ENCODE results near the gene PRRC2A. TPM values are rescaled to one million over a fixed set of nuclear protein-coding genes. Genes with fewer than 3 reads are reported as not detected.

Gene PRRC2A
- total RNA-seq, 2 donors from 2014 or later: 260 to 285 TPM

DNA sequence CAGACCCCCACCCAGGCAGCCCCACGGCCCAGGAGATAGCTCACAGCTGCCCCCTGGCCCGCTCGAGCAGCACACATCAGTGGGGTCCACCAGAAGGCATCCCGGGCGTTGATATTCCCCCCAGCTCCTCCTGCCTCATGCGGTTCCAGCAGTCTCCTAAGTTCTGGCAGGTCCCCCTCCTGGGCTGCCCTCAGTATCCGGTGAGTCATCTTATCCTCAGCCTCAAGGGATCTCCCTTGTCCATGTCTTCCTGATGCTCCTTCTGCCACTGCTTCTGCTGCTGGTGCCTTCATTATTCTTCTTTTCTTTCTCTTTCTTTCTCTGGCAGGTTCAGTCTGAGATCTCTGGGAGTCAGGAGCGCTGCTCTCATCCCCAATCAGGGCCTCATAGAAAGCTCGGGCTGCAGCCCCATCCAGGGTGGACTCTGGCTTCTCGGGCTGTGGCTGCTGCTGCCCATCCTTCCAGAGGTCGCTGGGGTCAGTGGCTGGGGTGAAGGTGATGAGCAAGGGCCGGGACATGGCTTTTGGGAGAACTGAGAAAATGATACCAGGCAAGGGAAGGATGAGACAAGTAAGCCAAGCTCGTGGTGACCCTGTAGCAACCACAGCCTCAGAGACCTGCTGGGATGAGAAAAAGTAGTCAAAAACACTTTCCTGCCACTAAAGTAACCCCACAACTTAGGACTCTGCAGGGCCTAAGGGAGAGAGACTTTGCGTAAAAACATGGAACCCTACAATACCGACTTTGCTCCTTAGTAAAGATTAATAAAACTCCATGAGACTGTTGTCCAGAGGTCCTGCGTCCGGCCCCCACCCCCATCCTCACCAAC lies 43.7 kb downstream of the PRRC2A start:
- Mint-ChIP-seq H3K9me3 (no peaks in the 10 kb centered on the region), H3K27me3 (ENCODE audit: low read depth) (no peaks in the 10 kb centered on the region), H3K4me1 (ENCODE audit: low read depth) (peaks cover 86% of the 10 kb centered on the region), H3K27ac (peak overlapping the region; percentile 98), H3K4me3 (peak overlapping the region; percentile 98 to 99), H3K36me3 (ENCODE audit: insufficient read depth in 2 of 2) (peaks cover 29 to 33% of the 10 kb centered on the region in 2 donors)
- DNase-seq: peak in 1 of 2 donors; percentile 24
- no peak for ATAC-seq (replicated peaks in 1 of 2)

- H3K27ac Mint-ChIP-seq: peak within 1 kb of the TSS; percentile 98
- H3K36me3 Mint-ChIP-seq (ENCODE audit: insufficient read depth in 2 of 2): peaks cover 31 to 35% of the 10 kb centered on the region in 2 donors
- peaks cover 78% of the 10 kb centered on the region for H3K4me1 Mint-ChIP-seq (ENCODE audit: low read depth)
- ATAC-seq (replicated peaks in 1 of 2) (peak; percentile 37 to 39), DNase-seq (peak; percentile 89 to 93)
- peak within 1 kb of the TSS; percentile 98 to 99 for H3K4me3 Mint-ChIP-seq
- H3K9me3 Mint-ChIP-seq: no peaks in the 10 kb centered on the region
- no peaks in the 10 kb centered on the region for H3K27me3 Mint-ChIP-seq (ENCODE audit: low read depth)
Measured at GRCh38 chr6:31664790-31665500, 44.4 kb downstream of the PRRC2A start, which contains the start of gene GPANK1. TSS of gene GPANK1 (minus strand) at chr6:31664997. CDS start at chr6:31664478, 519 bp downstream.

- peak; percentile 97 to 99 for DNase-seq
- Mint-ChIP-seq H3K27me3 (ENCODE audit: low read depth) (no peaks in the 10 kb centered on the region), H3K4me1 (ENCODE audit: low read depth) (peaks cover 75% of the 10 kb centered on the region), H3K4me3 (peak within 1 kb of the TSS; percentile 98 to 99), H3K9me3 (no peaks in the 10 kb centered on the region), H3K27ac (peak within 1 kb of the TSS; percentile 98), H3K36me3 (ENCODE audit: insufficient read depth in 2 of 2) (peaks cover 33 to 35% of the 10 kb centered on the region in 2 donors)
- ATAC-seq (replicated peaks in 1 of 2): peak; percentile 85 to 86
Measured at GRCh38 chr6:31665501-31666336, 45.2 kb downstream of the PRRC2A start, which contains the start of gene CSNK2B. TSS of gene CSNK2B (plus strand) at chr6:31666080. CDS start at chr6:31666832, 752 bp downstream.

- DNase-seq: no peak
- Mint-ChIP-seq H3K36me3 (ENCODE audit: insufficient read depth in 2 of 2) (peaks cover 33 to 35% of the 10 kb centered on the region in 2 donors), H3K4me3 (peak overlapping the region; percentile 98 to 99), H3K9me3 (no peaks in the 10 kb centered on the region), H3K27ac (peak overlapping the region; percentile 98), H3K27me3 (ENCODE audit: low read depth) (no peaks in the 10 kb centered on the region), H3K4me1 (ENCODE audit: low read depth) (peaks cover 68% of the 10 kb centered on the region)
- no peak for ATAC-seq (replicated peaks in 1 of 2)
Measured at GRCh38 chr6:31666337-31666965, 45.9 kb downstream of the PRRC2A start.

DNA sequence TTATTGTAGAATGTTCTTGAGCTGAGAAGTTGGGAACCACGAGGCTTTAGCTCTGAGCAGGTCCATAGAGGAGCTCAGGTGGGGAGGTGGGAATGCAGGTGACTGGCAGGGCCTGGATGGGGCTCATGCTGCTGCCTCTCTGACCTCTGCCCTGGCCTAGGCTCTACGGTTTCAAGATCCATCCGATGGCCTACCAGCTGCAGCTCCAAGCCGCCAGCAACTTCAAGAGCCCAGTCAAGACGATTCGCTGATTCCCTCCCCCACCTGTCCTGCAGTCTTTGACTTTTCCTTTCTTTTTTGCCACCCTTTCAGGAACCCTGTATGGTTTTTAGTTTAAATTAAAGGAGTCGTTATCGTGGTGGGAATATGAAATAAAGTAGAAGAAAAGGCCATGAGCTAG lies 49.2 kb downstream of the PRRC2A start, which contains the start of gene LY6G5B:
LY6G5B (plus strand) TSS at position 301 of the 400 bp plus-strand sequence. CDS start 975 bp downstream, outside the sequence.
- ATAC-seq (replicated peaks in 1 of 2): no peak
- Mint-ChIP-seq H3K27ac (no peak within 1 kb of the TSS), H3K4me3 (no peak within 1 kb of the TSS)

GRCh38 chr6:31676322-31676903 lies 55.9 kb downstream of the PRRC2A start:
- Mint-ChIP-seq H3K9me3 (no peaks in the 10 kb centered on the region), H3K27me3 (ENCODE audit: low read depth) (no peaks in the 10 kb centered on the region), H3K36me3 (ENCODE audit: insufficient read depth in 2 of 2) (peaks cover 0 to 13% of the 10 kb centered on the region in 2 donors), H3K27ac (no peak overlapping the region), H3K4me3 (no peak overlapping the region), H3K4me1 (ENCODE audit: low read depth) (peaks cover 15% of the 10 kb centered on the region)
- DNase-seq (no peak), ATAC-seq (replicated peaks in 1 of 2) (no peak)

More for the DNA sequence above, 49.2 kb downstream of the PRRC2A start, which contains the start of gene LY6G5B:
- Mint-ChIP-seq H3K4me1 (ENCODE audit: low read depth) (peaks cover 36% of the 10 kb centered on the region), H3K9me3 (no peaks in the 10 kb centered on the region), H3K36me3 (ENCODE audit: insufficient read depth in 2 of 2) (peaks cover 19 to 31% of the 10 kb centered on the region in 2 donors), H3K27me3 (ENCODE audit: low read depth) (no peaks in the 10 kb centered on the region)
- DNase-seq: no peak

GRCh38 chr6:31676904-31677303 lies 56.4 kb downstream of the PRRC2A start:
- ATAC-seq (replicated peaks in 1 of 2) (no peak), DNase-seq (no peak)
- H3K9me3 Mint-ChIP-seq: no peaks in the 10 kb centered on the region
- H3K4me1 Mint-ChIP-seq (ENCODE audit: low read depth): peaks cover 20% of the 10 kb centered on the region
- H3K27ac Mint-ChIP-seq: no peak overlapping the region
- H3K36me3 Mint-ChIP-seq (ENCODE audit: insufficient read depth in 2 of 2): peaks cover 0 to 8% of the 10 kb centered on the region in 2 donors
- no peak overlapping the region for H3K4me3 Mint-ChIP-seq
- H3K27me3 Mint-ChIP-seq (ENCODE audit: low read depth): no peaks in the 10 kb centered on the region

DNA sequence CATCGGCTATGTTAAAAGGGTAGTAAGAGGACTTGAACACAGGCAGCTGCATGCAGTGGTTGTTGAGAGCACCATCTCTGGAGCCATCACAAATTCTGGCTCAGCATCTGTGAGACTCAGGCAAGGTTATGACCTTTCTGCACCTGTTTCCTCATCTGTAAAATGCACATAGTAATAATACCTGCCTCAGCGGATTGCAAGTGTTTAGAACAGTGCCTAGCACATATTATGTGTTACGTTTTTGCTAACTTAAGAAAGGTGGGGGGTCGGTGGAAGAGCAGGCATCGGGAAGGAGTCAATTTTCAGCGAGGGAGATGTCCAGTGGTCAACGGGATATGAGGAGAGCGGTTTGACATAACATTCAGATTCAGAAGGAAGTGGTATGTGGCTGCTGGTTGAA lies 57.4 kb downstream of the PRRC2A start:
- DNase-seq (no peak), ATAC-seq (replicated peaks in 1 of 2) (no peak)
- Mint-ChIP-seq H3K9me3 (no peaks in the 10 kb centered on the region), H3K27ac (no peak overlapping the region), H3K27me3 (ENCODE audit: low read depth) (no peaks in the 10 kb centered on the region), H3K4me1 (ENCODE audit: low read depth) (peaks cover 23% of the 10 kb centered on the region), H3K4me3 (no peak overlapping the region), H3K36me3 (ENCODE audit: insufficient read depth in 2 of 2) (no peaks in the 10 kb centered on the region)

- DNase-seq (peak; percentile 67 to 72), ATAC-seq (replicated peaks in 1 of 2) (peak; percentile 66 to 74)
- H3K27ac Mint-ChIP-seq: peak within 1 kb of the TSS; percentile 61
- no peaks in the 10 kb centered on the region for H3K27me3 Mint-ChIP-seq (ENCODE audit: low read depth)
- H3K4me1 Mint-ChIP-seq (ENCODE audit: low read depth): peaks cover 23% of the 10 kb centered on the region
- H3K4me3 Mint-ChIP-seq: peak within 1 kb of the TSS; percentile 83 to 91
- H3K36me3 Mint-ChIP-seq (ENCODE audit: insufficient read depth in 2 of 2): peaks cover 0 to 3% of the 10 kb centered on the region in 2 donors
- H3K9me3 Mint-ChIP-seq: no peaks in the 10 kb centered on the region
Measured at GRCh38 chr6:31680226-31681134, 60.0 kb downstream of the PRRC2A start, which contains the start of gene LY6G5C. TSS of gene LY6G5C (minus strand) at chr6:31681067. CDS start at chr6:31680373, 694 bp downstream.

GRCh38 chr6:31681135-31681671 lies 60.7 kb downstream of the PRRC2A start:
- peak; percentile 59 to 65 for DNase-seq
- Mint-ChIP-seq H3K36me3 (ENCODE audit: insufficient read depth in 2 of 2) (peaks cover 0 to 6% of the 10 kb centered on the region in 2 donors), H3K4me1 (ENCODE audit: low read depth) (peaks cover 23% of the 10 kb centered on the region), H3K27me3 (ENCODE audit: low read depth) (no peaks in the 10 kb centered on the region), H3K27ac (no peak overlapping the region), H3K9me3 (no peaks in the 10 kb centered on the region), H3K4me3 (peak overlapping the region; percentile 83 to 91)
- peak; percentile 73 to 74 for ATAC-seq (replicated peaks in 1 of 2)

- ATAC-seq (replicated peaks in 1 of 2): no peak
- Mint-ChIP-seq H3K27ac (no peak overlapping the region), H3K4me1 (ENCODE audit: low read depth) (peaks cover 23% of the 10 kb centered on the region), H3K9me3 (no peaks in the 10 kb centered on the region), H3K36me3 (ENCODE audit: insufficient read depth in 2 of 2) (peaks cover 0 to 8% of the 10 kb centered on the region in 2 donors), H3K4me3 (no peak overlapping the region), H3K27me3 (ENCODE audit: low read depth) (no peaks in the 10 kb centered on the region)
- DNase-seq: no peak
Measured at GRCh38 chr6:31683591-31683990, 63.1 kb downstream of the PRRC2A start.
